ENCODE data around the gene TMEM72. TPM values are rescaled to one million over a fixed set of nuclear protein-coding genes. Genes with fewer than 3 reads are reported as not detected.

The TMEM72 gene
- total RNA-seq, 1 donor from 2014 or later = not detected

GRCh38 chr10:44922021-44922420 is 10.9 kb downstream of the TMEM72 start:
- no peak overlapping the region for H3K4me3 Mint-ChIP-seq
- no peak for DNase-seq
- H3K27me3 Mint-ChIP-seq = peaks cover 8% of the 10 kb centered on the region
- intact Hi-C loops (cut with micrococcal nuclease) = no loop called here
- ChIA-PET CTCF (no interaction called here), POLR2A (no interaction called here)
- TF ChIP-seq CTCF (IDR thresholded peaks at IDR 0.05) = no peak
- ATAC-seq (ENCODE audit: low read depth) = no peak
- no peaks in the 10 kb centered on the region for H3K4me1 Mint-ChIP-seq
- H3K27ac Mint-ChIP-seq = no peak overlapping the region
- peaks cover 2% of the 10 kb centered on the region for H3K9me3 Mint-ChIP-seq
- H3K36me3 Mint-ChIP-seq (ENCODE audit: low read depth) = no peaks in the 10 kb centered on the region

DNA sequence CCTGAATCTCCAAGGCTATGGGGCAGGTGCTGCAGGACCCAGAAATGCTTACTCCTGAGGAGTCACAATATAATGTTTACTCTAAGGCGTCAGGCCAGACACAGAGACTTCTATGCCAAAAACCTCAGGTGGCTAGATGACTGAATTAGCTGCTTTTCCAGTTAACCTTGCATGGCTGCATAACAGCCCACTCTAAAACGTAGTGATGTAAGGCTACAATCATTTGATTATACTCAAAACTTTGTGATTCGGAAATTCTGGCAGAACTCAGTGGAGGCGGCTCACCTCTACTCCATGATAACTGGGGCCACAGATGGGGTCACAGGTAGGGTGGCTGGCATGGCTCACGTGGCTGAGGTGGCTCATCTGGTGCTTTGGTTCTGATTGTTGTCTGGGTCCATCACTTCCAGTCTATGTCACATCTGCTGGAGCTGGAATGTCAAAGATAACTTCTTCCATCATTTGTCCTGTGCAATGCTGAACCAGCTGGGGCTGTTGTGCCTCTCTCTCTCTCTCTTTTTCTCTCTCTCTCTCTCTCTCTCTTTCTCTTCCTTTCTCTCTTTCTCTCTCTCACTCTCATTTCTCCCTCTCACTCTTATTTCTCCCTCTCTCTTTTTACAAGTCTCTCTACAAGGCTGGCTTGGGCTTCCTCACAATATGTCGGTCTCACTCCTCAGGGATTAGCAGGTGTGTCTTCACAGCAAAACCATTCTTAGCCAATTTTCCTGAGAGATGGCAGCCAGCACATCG is 11.8 kb downstream of the TMEM72 start:
- peaks cover 2% of the 10 kb centered on the region for H3K9me3 Mint-ChIP-seq
- ChIA-PET CTCF (no interaction called here), POLR2A (no interaction called here)
- DNase-seq (no peak), ATAC-seq (ENCODE audit: low read depth) (no peak)
- no peak overlapping the region for H3K27ac Mint-ChIP-seq
- no peaks in the 10 kb centered on the region for H3K4me1 Mint-ChIP-seq
- H3K27me3 Mint-ChIP-seq = peaks cover 2% of the 10 kb centered on the region
- TF ChIP-seq CTCF (IDR thresholded peaks at IDR 0.05) = no peak
- H3K36me3 Mint-ChIP-seq (ENCODE audit: low read depth) = no peaks in the 10 kb centered on the region
- H3K4me3 Mint-ChIP-seq = no peak overlapping the region
- intact Hi-C loops (cut with micrococcal nuclease) = no loop called here

GRCh38 chr10:44923611-44924010 is 12.5 kb downstream of the TMEM72 start:
- no peaks in the 10 kb centered on the region for H3K27me3 Mint-ChIP-seq

GRCh38 chr10:44924261-44925040 is 13.3 kb downstream of the TMEM72 start:
- Mint-ChIP-seq H3K4me3 (no peak overlapping the region), H3K36me3 (ENCODE audit: low read depth) (no peaks in the 10 kb centered on the region), H3K9me3 (no peaks in the 10 kb centered on the region), H3K27ac (no peak overlapping the region), H3K4me1 (no peaks in the 10 kb centered on the region), H3K27me3 (no peaks in the 10 kb centered on the region)
- ChIA-PET CTCF (interaction anchor here (0.9 kb wide), 1 partner anchor 1254 kb away, joined by 3 read pairs; no protein-coding TSS in a partner anchor), POLR2A (no interaction called here)
- intact Hi-C loops (cut with micrococcal nuclease) = no loop called here
- no peak for DNase-seq
- no peak for ATAC-seq (ENCODE audit: low read depth)
- no peak for TF ChIP-seq CTCF (IDR thresholded peaks at IDR 0.05)

More at GRCh38 chr10:44923611-44924010, 12.5 kb downstream of the TMEM72 start:
- no peak overlapping the region for H3K27ac Mint-ChIP-seq
- ChIA-PET POLR2A (no interaction called here), CTCF (no interaction called here)
- ATAC-seq (ENCODE audit: low read depth) (no peak), DNase-seq (no peak)
- H3K9me3 Mint-ChIP-seq = no peaks in the 10 kb centered on the region
- intact Hi-C loops (cut with micrococcal nuclease) = no loop called here
- no peaks in the 10 kb centered on the region for H3K4me1 Mint-ChIP-seq
- TF ChIP-seq CTCF (IDR thresholded peaks at IDR 0.05) = no peak
- H3K36me3 Mint-ChIP-seq (ENCODE audit: low read depth) = no peaks in the 10 kb centered on the region
- no peak overlapping the region for H3K4me3 Mint-ChIP-seq

GRCh38 chr10:44925224-44925623 is 14.1 kb downstream of the TMEM72 start:
- ATAC-seq (ENCODE audit: low read depth) (no peak), DNase-seq (no peak)
- Mint-ChIP-seq H3K36me3 (ENCODE audit: low read depth) (no peaks in the 10 kb centered on the region), H3K4me1 (no peaks in the 10 kb centered on the region), H3K4me3 (no peak overlapping the region), H3K27me3 (no peaks in the 10 kb centered on the region), H3K9me3 (no peaks in the 10 kb centered on the region), H3K27ac (no peak overlapping the region)
- intact Hi-C loops (cut with micrococcal nuclease) = no loop called here
- ChIA-PET POLR2A (no interaction called here), CTCF (interaction anchor here (0.9 kb wide), 1 partner anchor 1254 kb away, joined by 3 read pairs; no protein-coding TSS in a partner anchor)
- TF ChIP-seq CTCF (IDR thresholded peaks at IDR 0.05) = no peak

All from activated B cell treated with CpG ODN at 0.5 μM for 24 hours (primary cell).